ENCODE results near the gene HORMAD2.
"Not testable (repeated sequence)": the region's sequence is repeated elsewhere in the genome, so short reads cannot be mapped to it uniquely, and the experiment has no call there.

HORMAD2 gene

GRCh38 chr22:30056015-30056414 lies 24.2 kb upstream of the HORMAD2 start:
- DNase-seq (ENCODE audit: low read depth in 2 of 3, low spot score in 2 of 3), result no peak

GRCh38 chr22:30057375-30057774 lies 22.9 kb upstream of the HORMAD2 start:
- no peak for DNase-seq (ENCODE audit: low read depth in 2 of 3, low spot score in 2 of 3)

- not testable (repeated sequence) for DNase-seq (ENCODE audit: low read depth in 2 of 3, low spot score in 2 of 3)
These were observed 20.8 kb upstream of the HORMAD2 start for GRCh38 chr22:30059346-30060020.

GRCh38 chr22:30061094-30061493 lies 19.2 kb upstream of the HORMAD2 start:
- not testable (repeated sequence) for DNase-seq (ENCODE audit: low read depth in 2 of 3, low spot score in 2 of 3)

- no peak for DNase-seq (ENCODE audit: low read depth in 2 of 3, low spot score in 2 of 3)
These were observed 18.0 kb upstream of the HORMAD2 start for GRCh38 chr22:30062259-30062658.

GRCh38 chr22:30062950-30063349 lies 17.3 kb upstream of the HORMAD2 start:
- no peak for DNase-seq (ENCODE audit: low read depth in 2 of 3, low spot score in 2 of 3)

GRCh38 chr22:30064172-30064571 lies 16.1 kb upstream of the HORMAD2 start:
- no peak for DNase-seq (ENCODE audit: low read depth in 2 of 3, low spot score in 2 of 3)

- DNase-seq (ENCODE audit: low read depth in 2 of 3, low spot score in 2 of 3), result no peak
These were observed 6.5 kb upstream of the HORMAD2 start for GRCh38 chr22:30073743-30074142.

- no peak for DNase-seq (ENCODE audit: low read depth in 2 of 3, low spot score in 2 of 3)
These were observed 6.1 kb upstream of the HORMAD2 start for GRCh38 chr22:30074147-30074546.

- DNase-seq (ENCODE audit: low read depth in 2 of 3, low spot score in 2 of 3), result no peak
These were observed 5.3 kb upstream of the HORMAD2 start for GRCh38 chr22:30074994-30075393.

GRCh38 chr22:30077279-30077880 lies 2.9 kb upstream of the HORMAD2 start:
- DNase-seq (ENCODE audit: low read depth in 2 of 3, low spot score in 2 of 3), result no peak

GRCh38 chr22:30078320-30079311 lies 1.6 kb upstream of the HORMAD2 start:
- no peak for DNase-seq (ENCODE audit: low read depth in 2 of 3, low spot score in 2 of 3)

GRCh38 chr22:30080805-30081204 lies 541 bp downstream of the HORMAD2 start:
- DNase-seq (ENCODE audit: low read depth in 2 of 3, low spot score in 2 of 3), result no peak

GRCh38 chr22:30086496-30086895 lies 6.2 kb downstream of the HORMAD2 start:
- DNase-seq (ENCODE audit: low read depth in 2 of 3, low spot score in 2 of 3), result no peak

GRCh38 chr22:30087037-30087436 lies 6.8 kb downstream of the HORMAD2 start:
- not testable (repeated sequence) for DNase-seq (ENCODE audit: low read depth in 2 of 3, low spot score in 2 of 3)

- no peak for DNase-seq (ENCODE audit: low read depth in 2 of 3, low spot score in 2 of 3)
These were observed 7.3 kb downstream of the HORMAD2 start for GRCh38 chr22:30087611-30088010.

- no peak for DNase-seq (ENCODE audit: low read depth in 2 of 3, low spot score in 2 of 3)
These were observed 8.2 kb downstream of the HORMAD2 start for GRCh38 chr22:30088468-30088867.

GRCh38 chr22:30089655-30089974 lies 9.4 kb downstream of the HORMAD2 start:
- DNase-seq (ENCODE audit: low read depth in 2 of 3, low spot score in 2 of 3), result no peak

GRCh38 chr22:30092686-30093085 lies 12.4 kb downstream of the HORMAD2 start:
- DNase-seq (ENCODE audit: low read depth in 2 of 3, low spot score in 2 of 3), result no peak

GRCh38 chr22:30094804-30095203 lies 14.5 kb downstream of the HORMAD2 start:
- no peak for DNase-seq (ENCODE audit: low read depth in 2 of 3, low spot score in 2 of 3)

- DNase-seq (ENCODE audit: low read depth in 2 of 3, low spot score in 2 of 3), result no peak
These were observed 17.6 kb downstream of the HORMAD2 start for GRCh38 chr22:30097861-30098260.

- DNase-seq (ENCODE audit: low read depth in 2 of 3, low spot score in 2 of 3), result not testable (repeated sequence)
These were observed 20.5 kb downstream of the HORMAD2 start for GRCh38 chr22:30100770-30101169.

Data from activated CD8-positive, alpha-beta memory T cell treated with anti-CD3 and anti-CD28 coated beads for 48 hours (primary cell).